SW480 (cell line): ENCODE results near the gene ATP6V0E1.
"Not testable (repeated sequence)": the region's sequence is repeated elsewhere in the genome, so short reads cannot be mapped to it uniquely, and the experiment has no call there.

Source experiments
- DNase-seq: peaks from one replicate; pipeline ENCODE4 v3.0.0-alpha.2; 2016; ENCODE audit warnings: low spot score

ATP6V0E1 gene

GRCh38 chr5:173035904-173036707 is 52.5 kb downstream of the ATP6V0E1 start:
- DNase-seq = no peak

GRCh38 chr5:173039188-173039587 is 55.6 kb downstream of the ATP6V0E1 start:
- DNase-seq = no peak

- no peak for DNase-seq
These were observed 56.4 kb downstream of the ATP6V0E1 start for GRCh38 chr5:173039964-173040363.

- DNase-seq = no peak
These were observed 58.6 kb downstream of the ATP6V0E1 start for GRCh38 chr5:173041881-173042762.

GRCh38 chr5:173042763-173043107 is 59.2 kb downstream of the ATP6V0E1 start:
- no peak for DNase-seq

GRCh38 chr5:173045474-173045873 is 61.9 kb downstream of the ATP6V0E1 start:
- no peak for DNase-seq

GRCh38 chr5:173047096-173047837 is 63.7 kb downstream of the ATP6V0E1 start:
- not testable (repeated sequence) for DNase-seq

GRCh38 chr5:173047838-173048105 is 64.2 kb downstream of the ATP6V0E1 start:
- no peak for DNase-seq

- no peak for DNase-seq
These were observed 67.2 kb downstream of the ATP6V0E1 start for GRCh38 chr5:173050791-173051190.

GRCh38 chr5:173051746-173052145 is 68.2 kb downstream of the ATP6V0E1 start:
- DNase-seq = no peak

GRCh38 chr5:173053041-173053440 is 69.5 kb downstream of the ATP6V0E1 start:
- DNase-seq = no peak

- DNase-seq = no peak
These were observed 71.6 kb downstream of the ATP6V0E1 start for GRCh38 chr5:173055042-173055721.

GRCh38 chr5:173055722-173055982 is 72.1 kb downstream of the ATP6V0E1 start:
- DNase-seq = peak; percentile 28

GRCh38 chr5:173055983-173056782 is 72.6 kb downstream of the ATP6V0E1 start, which contains the start of gene CREBRF:
Gene CREBRF, plus strand, starts transcription at chr5:173056352. Its CDS starts 24,424 bp downstream, at chr5:173080776.
- peak; percentile 95 for DNase-seq

- no peak for DNase-seq
These were observed 73.2 kb downstream of the ATP6V0E1 start for GRCh38 chr5:173056783-173057061.

- DNase-seq = peak; percentile 97
These were observed 73.7 kb downstream of the ATP6V0E1 start for GRCh38 chr5:173057062-173057924.

GRCh38 chr5:173062141-173062540 is 78.6 kb downstream of the ATP6V0E1 start:
- DNase-seq = no peak

GRCh38 chr5:173065155-173065554 is 81.6 kb downstream of the ATP6V0E1 start:
- no peak for DNase-seq

- DNase-seq = no peak
These were observed 86.1 kb downstream of the ATP6V0E1 start for GRCh38 chr5:173069671-173070070.

- DNase-seq = no peak
These were observed 91.7 kb downstream of the ATP6V0E1 start for GRCh38 chr5:173075137-173075843.
